IPS-NIHi7 (cell line): ENCODE measurements around the gene TIGD1.
"Not testable (repeated sequence)": the region's sequence is repeated elsewhere in the genome, so short reads cannot be mapped to it uniquely, and the experiment has no call there.

Experiments
- DNase-seq: peaks from one replicate; pipeline ENCODE4 v3.0.0; 2012; ENCODE audit warnings: mixed read lengths; ENCODE audit errors: extremely low spot score

Gene TIGD1

GRCh38 chr2:232539298-232540231 lies 10.8 kb downstream of the TIGD1 start, which contains the start of gene CHRNG:
TSS of gene CHRNG (plus strand) at chr2:232539692. CDS start at chr2:232539748, 56 bp downstream.
- DNase-seq = peak; percentile 46

- DNase-seq = no peak
Measured at GRCh38 chr2:232538671-232539070, 11.7 kb downstream of the TIGD1 start.

- DNase-seq = no peak
Measured at GRCh38 chr2:232537499-232537898, 12.9 kb downstream of the TIGD1 start.

- DNase-seq = peak; percentile 87
Measured at GRCh38 chr2:232537079-232537478, 13.3 kb downstream of the TIGD1 start.

- DNase-seq = no peak
Measured at GRCh38 chr2:232535761-232536530, 14.4 kb downstream of the TIGD1 start.

- no peak for DNase-seq
Measured at GRCh38 chr2:232534940-232535651, 15.3 kb downstream of the TIGD1 start.

- DNase-seq = no peak
Measured at GRCh38 chr2:232533944-232534710, 16.2 kb downstream of the TIGD1 start.

- not testable (repeated sequence) for DNase-seq
Measured at GRCh38 chr2:232532821-232533220, 17.5 kb downstream of the TIGD1 start.

- no peak for DNase-seq
Measured at GRCh38 chr2:232532419-232532818, 17.9 kb downstream of the TIGD1 start.

GRCh38 chr2:232530626-232531260 lies 19.6 kb downstream of the TIGD1 start:
- DNase-seq = no peak

- DNase-seq = no peak
Measured at GRCh38 chr2:232529806-232530547, 20.4 kb downstream of the TIGD1 start.

GRCh38 chr2:232528746-232529460 lies 21.5 kb downstream of the TIGD1 start:
- no peak for DNase-seq

- no peak for DNase-seq
Measured at GRCh38 chr2:232527905-232528470, 22.4 kb downstream of the TIGD1 start.

GRCh38 chr2:232526372-232526941 lies 23.9 kb downstream of the TIGD1 start:
- DNase-seq = no peak

GRCh38 chr2:232525791-232526371 lies 24.5 kb downstream of the TIGD1 start, which contains the start of gene CHRND:
TSS of gene CHRND (plus strand) at chr2:232526160. CDS start at chr2:232526216, 56 bp downstream.
- DNase-seq = peak; percentile 58

- no peak for DNase-seq
Measured at GRCh38 chr2:232525199-232525598, 25.2 kb downstream of the TIGD1 start.

GRCh38 chr2:232524771-232525170 lies 25.6 kb downstream of the TIGD1 start:
- DNase-seq = no peak
